GM23248 (cell line): ENCODE measurements around the gene SPOCK3.

ENCODE experiments used
- EZH2 ChIP-seq: fragments of 200-600 bp; sonication (generic); IDR thresholded peaks from 2 replicates; pipeline ENCODE4 v1.6.1; 2018; ENCODE audit warnings: antibody characterized with exemption, mild to moderate bottlenecking; ENCODE audit not compliant: insufficient read depth, poor library complexity, severe bottlenecking
- EZH2phosphoT487 ChIP-seq: fragments of 200-600 bp; sonication (generic); IDR thresholded peaks from 2 replicates; pipeline ENCODE4 v1.6.1; 2018; ENCODE audit warnings: antibody characterized with exemption, moderate library complexity, mild to moderate bottlenecking, low read depth; ENCODE audit not compliant: insufficient read depth

DNA sequence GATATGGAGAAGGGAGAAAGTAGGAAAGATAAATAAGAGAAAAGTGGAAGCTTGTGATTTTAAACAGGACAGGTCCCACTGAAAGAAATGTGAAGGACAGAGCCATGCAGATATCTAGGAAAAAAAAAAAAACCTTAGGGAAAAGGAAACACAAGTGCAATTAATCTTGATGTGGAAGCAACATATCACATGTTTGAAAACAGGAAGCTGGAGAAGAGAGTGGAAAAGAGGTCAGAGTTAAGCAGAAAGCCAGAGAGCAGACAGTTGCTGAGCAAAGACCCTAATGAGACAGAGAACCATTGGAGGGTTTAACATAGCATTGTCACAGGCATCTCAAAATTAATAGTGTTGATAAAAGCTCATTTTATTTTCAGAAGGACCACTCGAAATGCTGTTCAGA lies 89.7 kb downstream of the SPOCK3 start:
- no peak for TF ChIP-seq EZH2
- TF ChIP-seq EZH2phosphoT487: no peak
